HepG2 (cell line): ENCODE data around the gene ERLIN1. TPM values are rescaled to one million over a fixed set of nuclear protein-coding genes. Genes with fewer than 3 reads are reported as not detected.

Experiments
- ASH2L ChIP-seq: fragments of 300-600, 200-600 bp; sonication (generic); IDR thresholded peaks from 2 replicates; pipeline ENCODE4 v1.7.0; 2017; ENCODE audit warnings: low read depth, mild to moderate bottlenecking, moderate library complexity, mixed read lengths, low read length; ENCODE audit not compliant: insufficient read length
- CHD4 ChIP-seq: fragments of 200-600 bp; sonication (generic); IDR thresholded peaks from 2 replicates; pipeline ENCODE4 v1.7.0; 2017; ENCODE audit warnings: mild to moderate bottlenecking, low read length, borderline replicate concordance
- FOSL2 ChIP-seq: sonication (generic); formaldehyde crosslinking; IDR thresholded peaks from 2 replicates; pipeline ENCODE4 v1.4.0; 2020; ENCODE audit warnings: missing genetic modification reagents
- FOXA1 ChIP-seq, 2 experiments: fragments of 450-650 bp in 1 of 2; sonication (generic) in 1 of 2; formaldehyde crosslinking in 1 of 2; IDR thresholded peaks; 2 replicates each; pipeline versions ENCODE4 v1.4.0 to v1.6.1; 2016 to 2020; ENCODE audit warnings: missing genetic modification reagents in 1 of 2
- GMEB2 ChIP-seq: IDR thresholded peaks from 2 replicates; pipeline ENCODE4 v1.6.1; 2016; ENCODE audit warnings: missing biosample characterization, missing genetic modification reagents, low read depth
- MTF1 ChIP-seq: sonication (generic); formaldehyde crosslinking; IDR thresholded peaks from 2 replicates; pipeline ENCODE4 v1.5.0; 2020; ENCODE audit warnings: missing genetic modification reagents
- REPIN1 ChIP-seq: sonication (generic); formaldehyde crosslinking; IDR thresholded peaks from 2 replicates; pipeline ENCODE4 v1.8.0; 2022; ENCODE audit warnings: missing genetic modification reagents, low read depth, mild to moderate bottlenecking, borderline replicate concordance
- SIX1 ChIP-seq: sonication (generic); formaldehyde crosslinking; IDR thresholded peaks from 2 replicates; pipeline ENCODE4 v1.4.0; 2020; ENCODE audit warnings: missing genetic modification reagents, borderline replicate concordance
- SPEN ChIP-seq: sonication (generic); formaldehyde crosslinking; IDR thresholded peaks from 2 replicates; pipeline ENCODE4 v1.5.1; 2020; ENCODE audit warnings: low read depth, mild to moderate bottlenecking, missing genetic modification reagents
- SRSF9 ChIP-seq: fragments of 200-400 bp; formaldehyde crosslinking; IDR thresholded peaks from 2 replicates; pipeline ENCODE4 v1.6.1; 2018; ENCODE audit warnings: borderline replicate concordance, mild to moderate bottlenecking, low read depth, low read length; ENCODE audit not compliant: insufficient read depth, poor library complexity, severe bottlenecking
- THRA ChIP-seq: sonication (generic); formaldehyde crosslinking; IDR thresholded peaks from 2 replicates; pipeline ENCODE4 v1.4.0; 2020; ENCODE audit warnings: missing genetic modification reagents, borderline replicate concordance
- ZEB1 ChIP-seq: IDR thresholded peaks from 2 replicates; pipeline ENCODE4 v1.6.1; 2012; ENCODE audit warnings: mild to moderate bottlenecking, low read depth, inconsistent platforms; ENCODE audit not compliant: insufficient replicate concordance
- ZNF263 ChIP-seq: sonication (generic); formaldehyde crosslinking; IDR thresholded peaks from 2 replicates; pipeline ENCODE4 v1.4.0; 2020; ENCODE audit warnings: missing genetic modification reagents
- ZNF546 ChIP-seq: sonication (generic); formaldehyde crosslinking; conservative IDR thresholded peaks from 2 replicates; pipeline ENCODE4 v1.8.1; 2023; ENCODE audit warnings: mild to moderate bottlenecking, missing genetic modification reagents
- ZNF609 ChIP-seq: sonication (generic); formaldehyde crosslinking; IDR thresholded peaks from 2 replicates; pipeline ENCODE4 v1.4.0; 2020; ENCODE audit warnings: mild to moderate bottlenecking, missing genetic modification reagents, borderline replicate concordance
- ZNF619 ChIP-seq: sonication (generic); formaldehyde crosslinking; IDR thresholded peaks from 2 replicates; pipeline ENCODE4 v1.4.0; 2020; ENCODE audit warnings: mild to moderate bottlenecking, missing genetic modification reagents
- ZNF761 ChIP-seq: sonication (generic); formaldehyde crosslinking; conservative IDR thresholded peaks from 2 replicates; pipeline ENCODE4 v1.4.0; 2020; ENCODE audit warnings: mild to moderate bottlenecking, missing genetic modification reagents
- polyA plus RNA-seq, 8 experiments: library from polyadenylated mRNA; depleted of rRNA in 3 of 8; stranded (reverse) in 7 of 8; unstranded in 1 of 8; fragments of >200 nt; fragmentation: Illumina TruSeq in 4 of 8; extraction: Trizol in 4 of 8; gene quantifications; 2 replicates each; pipeline versions ENCODE4 v1.2.1 to v1.2.3, GENCODE V29; 2011 to 2016; ENCODE audit warnings: low read depth in 4 of 8, missing spikeins in 1 of 8, mixed read lengths in 1 of 8; ENCODE audit not compliant: insufficient read depth in 1 of 8
- total RNA-seq, 5 experiments: library from RNA; depleted of rRNA; stranded (reverse); fragments of >200 nt; fragmentation: Illumina TruSeq; extraction: Trizol; gene quantifications; 2 replicates each; pipeline ENCODE4 v1.2.3, GENCODE V29; 2016; ENCODE audit warnings: low read depth in 1 of 5
- TF ChIP-seq, protein P1 (sequence below): sonication (generic); formaldehyde crosslinking; IDR thresholded peaks from 2 replicates; pipeline ENCODE4 v1.4.0; 2020; ENCODE audit warnings: missing genetic modification reagents, mild to moderate bottlenecking, borderline replicate concordance

Gene ERLIN1
- total and polyA plus RNA-seq, 2 of the 13 experiments (the other 11 are each of a cell fraction or from before 2014, with no cell fraction given) = 56.8 to 69.3 TPM

GRCh38 chr10:100163704-100164621 lies 21.9 kb downstream of the ERLIN1 start (continued):
- TF ChIP-seq ZNF609 (CRISPR knock-in tag) (no peak), ZNF546 (CRISPR knock-in tag) (no peak), REPIN1 (CRISPR knock-in tag) (no peak), SIX1 (CRISPR knock-in tag) (no peak), ZNF761 (CRISPR knock-in tag) (no peak), FOSL2 (CRISPR knock-in tag) (peak; percentile 58), ZEB1 (no peak), CHD4 (no peak), GMEB2 (CRISPR knock-in tag) (no peak), MTF1 (no peak), ZNF619 (CRISPR knock-in tag) (no peak), THRA (CRISPR knock-in tag) (no peak), SPEN (no peak), SRSF9 (no peak), FOXA1 (IDR thresholded peaks at IDR 0.05) (no peak), FOXA1 (CRISPR knock-in tag; IDR thresholded peaks at IDR 0.05) (peak; percentile 59), ASH2L (peak; percentile 47), ZNF263 (CRISPR knock-in tag) (no peak)
- TF ChIP-seq, protein P1, sequence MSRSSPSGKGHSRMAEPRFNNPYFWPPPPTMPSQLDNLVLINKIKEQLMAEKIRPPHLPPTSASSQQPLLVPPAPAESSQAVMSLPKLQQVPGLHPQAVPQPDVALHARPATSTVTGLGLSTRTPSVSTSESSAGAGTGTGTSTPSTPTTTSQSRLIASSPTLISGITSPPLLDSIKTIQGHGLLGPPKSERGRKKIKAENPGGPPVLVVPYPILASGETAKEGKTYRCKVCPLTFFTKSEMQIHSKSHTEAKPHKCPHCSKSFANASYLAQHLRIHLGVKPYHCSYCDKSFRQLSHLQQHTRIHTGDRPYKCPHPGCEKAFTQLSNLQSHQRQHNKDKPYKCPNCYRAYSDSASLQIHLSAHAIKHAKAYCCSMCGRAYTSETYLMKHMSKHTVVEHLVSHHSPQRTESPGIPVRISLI = no peak
